ENCODE results near the gene SUSD6.
A peak's percentile ranks its signal among the peaks of the same experiment; 100 is the strongest.

SUSD6 gene

GRCh38 chr14:69672356-69672755 is 61.0 kb downstream of the SUSD6 start:
- DNase-seq (ENCODE audit: low spot score): no peak

- no peak for DNase-seq (ENCODE audit: low spot score)
Measured at GRCh38 chr14:69673104-69673503, 61.7 kb downstream of the SUSD6 start.

GRCh38 chr14:69673578-69674305 is 62.3 kb downstream of the SUSD6 start:
- no peak for DNase-seq (ENCODE audit: low spot score)

GRCh38 chr14:69674546-69675244 is 63.3 kb downstream of the SUSD6 start:
- DNase-seq (ENCODE audit: low spot score): no peak

GRCh38 chr14:69675245-69675583 is 63.8 kb downstream of the SUSD6 start:
- no peak for DNase-seq (ENCODE audit: low spot score)

GRCh38 chr14:69675877-69676416 is 64.6 kb downstream of the SUSD6 start:
- no peak for DNase-seq (ENCODE audit: low spot score)

GRCh38 chr14:69676723-69677122 is 65.3 kb downstream of the SUSD6 start:
- DNase-seq (ENCODE audit: low spot score): no peak

GRCh38 chr14:69680297-69680696 is 68.9 kb downstream of the SUSD6 start:
- DNase-seq (ENCODE audit: low spot score): no peak

- no peak for DNase-seq (ENCODE audit: low spot score)
Measured at GRCh38 chr14:69682136-69682535, 70.7 kb downstream of the SUSD6 start.

- DNase-seq (ENCODE audit: low spot score): no peak
Measured at GRCh38 chr14:69682621-69683263, 71.3 kb downstream of the SUSD6 start.

GRCh38 chr14:69683971-69684370 is 72.6 kb downstream of the SUSD6 start:
- no peak for DNase-seq (ENCODE audit: low spot score)

GRCh38 chr14:69684461-69685217 is 73.2 kb downstream of the SUSD6 start:
- DNase-seq (ENCODE audit: low spot score): no peak

GRCh38 chr14:69685218-69685616 is 73.8 kb downstream of the SUSD6 start:
- DNase-seq (ENCODE audit: low spot score): no peak

GRCh38 chr14:69685716-69686115 is 74.3 kb downstream of the SUSD6 start:
- DNase-seq (ENCODE audit: low spot score): no peak

- DNase-seq (ENCODE audit: low spot score): no peak
Measured at GRCh38 chr14:69687606-69688298, 76.4 kb downstream of the SUSD6 start.

- DNase-seq (ENCODE audit: low spot score): no peak
Measured at GRCh38 chr14:69688299-69688649, 76.9 kb downstream of the SUSD6 start.

- DNase-seq (ENCODE audit: low spot score): no peak
Measured at GRCh38 chr14:69690042-69690441, 78.6 kb downstream of the SUSD6 start.

GRCh38 chr14:69692594-69692993 is 81.2 kb downstream of the SUSD6 start:
- DNase-seq (ENCODE audit: low spot score): no peak

- no peak for DNase-seq (ENCODE audit: low spot score)
Measured at GRCh38 chr14:69693145-69693544, 81.7 kb downstream of the SUSD6 start.

GRCh38 chr14:69693801-69694729 is 82.7 kb downstream of the SUSD6 start:
- DNase-seq (ENCODE audit: low spot score): peak; percentile 60
